B cell (primary cell): Measurements from ENCODE around the gene ATP6V1D.

Experiments
- EZH2 ChIP-seq: IDR thresholded peaks from 2 replicates; pipeline ENCODE4 v1.6.1; 2012; ENCODE audit warnings: borderline replicate concordance, low read depth, mild to moderate bottlenecking, moderate library complexity, low read length; ENCODE audit not compliant: insufficient read depth, poor library complexity, severe bottlenecking
- TF ChIP-seq, protein P1 (sequence below): fragments of 200-600 bp; IDR thresholded peaks from one replicate; pipeline ENCODE4 v1.8.0; 2022; ENCODE audit warnings: antibody characterized with exemption, mild to moderate bottlenecking

GRCh38 chr14:67313153-67313552 lies 46.5 kb downstream of the ATP6V1D start:
- TF ChIP-seq, protein P1, sequence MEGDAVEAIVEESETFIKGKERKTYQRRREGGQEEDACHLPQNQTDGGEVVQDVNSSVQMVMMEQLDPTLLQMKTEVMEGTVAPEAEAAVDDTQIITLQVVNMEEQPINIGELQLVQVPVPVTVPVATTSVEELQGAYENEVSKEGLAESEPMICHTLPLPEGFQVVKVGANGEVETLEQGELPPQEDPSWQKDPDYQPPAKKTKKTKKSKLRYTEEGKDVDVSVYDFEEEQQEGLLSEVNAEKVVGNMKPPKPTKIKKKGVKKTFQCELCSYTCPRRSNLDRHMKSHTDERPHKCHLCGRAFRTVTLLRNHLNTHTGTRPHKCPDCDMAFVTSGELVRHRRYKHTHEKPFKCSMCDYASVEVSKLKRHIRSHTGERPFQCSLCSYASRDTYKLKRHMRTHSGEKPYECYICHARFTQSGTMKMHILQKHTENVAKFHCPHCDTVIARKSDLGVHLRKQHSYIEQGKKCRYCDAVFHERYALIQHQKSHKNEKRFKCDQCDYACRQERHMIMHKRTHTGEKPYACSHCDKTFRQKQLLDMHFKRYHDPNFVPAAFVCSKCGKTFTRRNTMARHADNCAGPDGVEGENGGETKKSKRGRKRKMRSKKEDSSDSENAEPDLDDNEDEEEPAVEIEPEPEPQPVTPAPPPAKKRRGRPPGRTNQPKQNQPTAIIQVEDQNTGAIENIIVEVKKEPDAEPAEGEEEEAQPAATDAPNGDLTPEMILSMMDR, result no peak
- no peak for TF ChIP-seq EZH2
